GM12878 (cell line): ENCODE measurements around the gene ZSWIM6. TPM values are rescaled to one million over a fixed set of nuclear protein-coding genes. Genes with fewer than 3 reads are reported as not detected.

Experiments
- ATAC-seq: fragments of 200-7000 bp; cut with Tn5 transposase; 3 replicates; pipeline ENCODE4 v1.9.1; 2020; ENCODE audit warnings: mild to moderate bottlenecking, moderate library complexity
- BruUV-seq: library from RNA; stranded (reverse); fragments of 400-500 nt; replicated peaks from 2 replicates; lab custom pipeline; 2021; lab: Mats Ljungman, UMichigan
- CTCF ChIA-PET: fragments of 300-600 bp; sonication (Branson Sonifier 250); formaldehyde crosslinking; extraction: SDS; loops from one replicate; lab custom pipeline; 2021; ENCODE audit warnings: inconsistent platforms; lab: Yijun Ruan, JAX
- POLR2A ChIA-PET: fragments of 350-600 bp; formaldehyde crosslinking; extraction: SDS; loops from one replicate; lab custom pipeline; 2021; ENCODE audit warnings: inconsistent platforms; lab: Charles Lee
- RAD21 ChIA-PET: fragments of 300-600 bp; sonication (Branson Sonifier 250); formaldehyde crosslinking; loops from one replicate; lab custom pipeline; 2023; ENCODE audit warnings: antibody characterized with exemption; ENCODE audit not compliant: unreplicated experiment; lab: Charles Lee
- SMC1A ChIA-PET: fragments of 300-600 bp; sonication (Branson Sonifier 250); formaldehyde crosslinking; loops from one replicate; lab custom pipeline; 2023; ENCODE audit not compliant: unreplicated experiment, uncharacterized antibody; lab: Charles Lee
- DNase-seq: peaks from one replicate; pipeline ENCODE4 v3.0.0-alpha.2; 2011; ENCODE audit warnings: low read depth, low spot score
- FAIRE-seq: peaks from 3 replicates; lab custom pipeline; 2011; peaks lifted over from hg19 to GRCh38; lab: Jason Lieb, UNC
- H2AFZ ChIP-seq: 2 replicates; pipeline ENCODE4 v1.6.0; 2011; ENCODE audit warnings: low read depth, low read length, control low read depth; ENCODE audit not compliant: control insufficient read depth
- H3K27ac ChIP-seq: 2 replicates; pipeline ENCODE4 v1.5.1; 2011; ENCODE audit warnings: control low read depth; ENCODE audit not compliant: control insufficient read depth, insufficient read depth
- H3K27me3 ChIP-seq, 2 experiments: replicated peaks in 1 of 2; 2 replicates each; pipeline versions ENCODE4 v1.6.0 to v1.6.1; 2011; ENCODE audit warnings: low read length in 1 of 2; ENCODE audit not compliant: control insufficient read depth in 2 of 2, insufficient read depth in 2 of 2
- H3K36me3 ChIP-seq, 2 experiments: 2 replicates each; pipeline ENCODE4 v1.5.1; 2011; ENCODE audit warnings: low read length in 1 of 2; ENCODE audit not compliant: control insufficient read depth in 2 of 2, insufficient read depth in 2 of 2
- H3K4me1 ChIP-seq: 2 replicates; pipeline ENCODE4 v1.6.1; 2011; ENCODE audit warnings: mild to moderate bottlenecking, low read length, moderate library complexity, mixed read lengths; ENCODE audit not compliant: control insufficient read depth, insufficient read depth
- H3K4me2 ChIP-seq: 2 replicates; pipeline ENCODE4 v1.6.0; 2011; ENCODE audit warnings: control low read depth; ENCODE audit not compliant: control insufficient read depth, insufficient read depth
- H3K4me3 ChIP-seq: fragments of 200-600 bp; sonication (generic); 2 replicates; pipeline ENCODE4 v1.5.1; 2016
- H3K79me2 ChIP-seq: 2 replicates; pipeline ENCODE4 v1.6.0; 2011; ENCODE audit warnings: low read length; ENCODE audit not compliant: control insufficient read depth, insufficient read depth
- H3K9ac ChIP-seq: 2 replicates; pipeline ENCODE4 v1.8.0; 2011; ENCODE audit warnings: low read length, control low read depth, mixed read lengths; ENCODE audit not compliant: control insufficient read depth, insufficient read depth
- H3K9me3 ChIP-seq: replicated peaks from 3 replicates; pipeline ENCODE4 v1.5.1; 2011; ENCODE audit warnings: mild to moderate bottlenecking, low read length; ENCODE audit not compliant: control insufficient read depth, insufficient read depth
- H4K20me1 ChIP-seq: 2 replicates; pipeline ENCODE4 v1.6.0; 2011; ENCODE audit not compliant: control insufficient read depth, insufficient read depth
- EGR1 ChIP-seq, 2 experiments: IDR thresholded peaks; 1 replicate in 1 of 2; 2 replicates in 1 of 2; pipeline ENCODE4 v1.6.1; 2011 to 2012; ENCODE audit warnings: low read depth in 2 of 2, low read length in 2 of 2, borderline replicate concordance in 1 of 2, mild to moderate bottlenecking in 1 of 2, moderate library complexity in 1 of 2
- EP300 ChIP-seq, 2 experiments: fragments of 150-350 bp in 1 of 2; IDR thresholded peaks; 2 replicates each; pipeline ENCODE4 v1.6.1; 2011 to 2012; ENCODE audit warnings: low read depth in 2 of 2, low read length in 2 of 2, borderline replicate concordance in 1 of 2, improper control_type of control experiment in 1 of 2, inconsistent platforms in 1 of 2; ENCODE audit not compliant: control insufficient read depth in 1 of 2
- HDAC6 ChIP-seq: fragments of 200-600 bp; sonication (generic); IDR thresholded peaks from one replicate; pipeline ENCODE4 v1.8.0; 2017; ENCODE audit warnings: antibody characterized with exemption; ENCODE audit not compliant: unreplicated experiment
- JUNB ChIP-seq: IDR thresholded peaks from 2 replicates; pipeline ENCODE4 v1.6.1; 2016; ENCODE audit warnings: antibody characterized with exemption, mild to moderate bottlenecking
- POLR2A ChIP-seq: IDR thresholded peaks from 2 replicates; pipeline ENCODE4 v1.6.1; 2011; ENCODE audit warnings: low read depth, mild to moderate bottlenecking, low read length
- RB1 ChIP-seq: fragments of 450-650 bp; formaldehyde crosslinking; IDR thresholded peaks from 2 replicates; pipeline ENCODE4 v1.6.1; 2017; ENCODE audit warnings: mild to moderate bottlenecking, borderline replicate concordance
- SMAD5 ChIP-seq: IDR thresholded peaks from 2 replicates; pipeline ENCODE4 v1.6.1; 2016; ENCODE audit warnings: antibody characterized with exemption, low read depth
- TAF1 ChIP-seq: IDR thresholded peaks from 2 replicates; pipeline ENCODE4 v1.6.1; 2011; ENCODE audit warnings: mild to moderate bottlenecking, low read depth, low read length, borderline replicate concordance
- ZNF274 ChIP-seq: IDR thresholded peaks from one replicate; pipeline ENCODE4 v1.8.0; 2011; ENCODE audit not compliant: insufficient read length, insufficient read depth
- WGBS: methylation state at CpG from one replicate; pipeline ENCODE4 v1.1.6; 2016; ENCODE audit warnings: low lambda C conversion rate; ENCODE audit not compliant: insufficient replicate concordance, insufficient coverage; ENCODE audit errors: missing lambda C conversion rate; 5-methylcytosine and 5-hydroxymethylcytosine counted together
- in situ Hi-C: fragments of 300-500 bp; cut with MboI; formaldehyde crosslinking; loops from 9 replicates; pipeline ENCODE4 v1.14.3; 2018; ENCODE audit warnings: mixed read lengths
- intact Hi-C: fragments of 100-400 bp; cut with micrococcal nuclease; formaldehyde crosslinking; loops from one replicate; pipeline ENCODE4 v1.14.2; 2022; ENCODE audit not compliant: unreplicated experiment
- polyA plus RNA-seq, 11 experiments: library from polyadenylated mRNA; depleted of rRNA in 4 of 11; unstranded in 6 of 11; stranded (reverse) in 5 of 11; fragments of >200 nt; fragmentation: Nextera tagmentation in 4 of 11; fragmentation: Illumina TruSeq in 1 of 11; extraction: Ambion mirVana in 4 of 11; extraction: Trizol in 1 of 11; gene quantifications; 1 replicate in 1 of 11; 2 replicates in 10 of 11; pipeline versions ENCODE4 v1.2.1 to v1.2.3, GENCODE V29; 2011 to 2016; ENCODE audit warnings: inconsistent platforms in 2 of 11, missing spikeins in 2 of 11, low read depth in 1 of 11
- total RNA-seq, 4 experiments: library from RNA; depleted of rRNA in 3 of 4; stranded (reverse); fragments of >200 nt in 3 of 4; fragmentation: Illumina TruSeq in 1 of 4; extraction: Trizol in 1 of 4; gene quantifications; 2 replicates each; pipeline versions ENCODE4 v1.2.1 to v1.2.3, GENCODE V29; 2013 to 2021
- TF ChIP-seq, protein P1 (sequence below): fragments of 450-650 bp; formaldehyde crosslinking; IDR thresholded peaks from 2 replicates; pipeline ENCODE4 v1.4.0; 2020; ENCODE audit warnings: mild to moderate bottlenecking, moderate library complexity
- TF ChIP-seq, protein P2 (sequence below): fragments of 450-650 bp; IDR thresholded peaks from 2 replicates; pipeline ENCODE4 v1.6.1; 2016; ENCODE audit warnings: mild to moderate bottlenecking, moderate library complexity, borderline replicate concordance
- TF ChIP-seq, protein P3 (sequence below): fragments of 450-650 bp; IDR thresholded peaks from 2 replicates; pipeline ENCODE4 v1.6.1; 2017; ENCODE audit warnings: mild to moderate bottlenecking

The ZSWIM6 gene
- total and polyA plus RNA-seq, 10 of the 15 experiments (the other 5 are each of a cell fraction or from before 2014, with no cell fraction given), result 0.53 to 6.2 (median 3.4) TPM

DNA sequence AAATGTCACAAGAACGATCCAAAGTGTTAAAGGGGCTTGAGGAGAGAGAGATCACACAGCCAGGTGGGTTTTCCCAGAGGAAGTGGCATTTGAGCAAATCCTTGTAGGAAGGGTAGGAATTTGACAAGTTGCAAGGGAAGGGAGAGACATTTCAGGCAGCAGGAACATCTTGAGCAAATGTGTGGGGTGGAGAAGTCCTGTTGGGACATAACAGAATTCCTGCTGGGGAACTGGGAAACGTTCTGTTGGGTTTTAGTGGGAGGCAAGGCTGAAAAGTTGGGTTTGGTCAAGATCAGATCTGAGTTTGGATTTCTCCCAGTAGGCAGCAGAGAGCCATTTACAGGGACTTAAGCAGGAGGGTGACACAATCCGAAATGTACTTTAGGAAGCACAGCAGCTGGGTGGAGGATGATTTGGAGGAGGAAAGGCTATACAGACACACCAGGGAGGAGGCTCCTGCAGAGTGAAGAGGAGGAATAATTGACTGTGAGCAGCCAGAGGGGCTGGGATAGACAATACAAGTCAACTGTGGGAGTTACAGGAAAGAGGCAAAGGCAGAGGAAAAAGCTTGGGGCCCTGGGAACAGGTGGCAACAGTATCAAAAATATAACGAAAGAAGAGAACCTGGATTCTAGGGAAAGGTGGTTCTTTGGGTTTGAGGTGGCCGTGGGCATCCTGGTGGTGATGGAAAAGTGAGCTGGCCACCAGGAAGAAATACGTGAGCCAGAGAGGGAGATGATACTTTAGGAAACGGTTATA, 3.1 kb upstream of the ZSWIM6 start:
- Histone ChIP-seq H3K4me2 (no peak overlapping the region; the same call in 1 of the 2 replicates), H3K9me3 (no peaks in the 10 kb centered on the region; the same call in 2 of the 3 replicates), H3K9ac (no peak overlapping the region), H3K4me3 (no peak overlapping the region), H3K4me1 (peaks cover 18% of the 10 kb centered on the region), H3K27me3 (peaks cover 0 to 17% of the 10 kb centered on the region in 2 experiments; a peak in 2 of 4 replicates), H2AFZ (no peak overlapping the region), H3K36me3 (no peaks in the 10 kb centered on the region), H3K79me2 (no peaks in the 10 kb centered on the region), H3K27ac (no peak overlapping the region), H4K20me1 (no peaks in the 10 kb centered on the region)
- intact Hi-C loops, result loop anchor here (1.0 kb wide), 2 partner anchors 9 to 129 kb away; no protein-coding TSS in a partner anchor
- in situ Hi-C loops, result loop anchor here (10.0 kb wide), 1 partner anchor 164 kb away; the partner anchor contains the start of gene SMIM15
- BruUV-seq, result no TSS peak
- WGBS, result 43% methylated on average over 7 of the region's 7 CpGs
- DNase-seq (no peak), FAIRE-seq (no peak), ATAC-seq (no peak)
- ChIA-PET SMC1A (interaction anchor here (0.7 to 3.8 kb wide), 9 partner anchors 9 to 166 kb away, joined by 3 to 31 read pairs (median 4); partner anchors contain the start of gene SMIM15), CTCF (interaction anchor here (1.0 to 3.8 kb wide), 6 partner anchors 8 to 329 kb away, joined by 3 to 27 read pairs (median 6); no protein-coding TSS in a partner anchor), POLR2A (interaction anchor here (0.7 to 2.9 kb wide), 5 partner anchors 8 to 159 kb away, joined by 3 to 20 read pairs (median 3); no protein-coding TSS in a partner anchor), RAD21 (interaction anchor here (1.1 to 6.0 kb wide), 5 partner anchors 9 to 170 kb away, joined by 3 to 64 read pairs (median 3); no protein-coding TSS in a partner anchor)
- TF ChIP-seq JUNB, result no peak
- TF ChIP-seq SMAD5, result no peak
- no peak for TF ChIP-seq EP300 (IDR thresholded peaks at IDR 0.05; ENCODE audit: borderline replicate concordance in 1 of 2, control insufficient read depth in 1 of 2, low read depth in 2 of 2, low read length in 2 of 2)
- no peak for TF ChIP-seq POLR2A
- TF ChIP-seq RB1, result no peak
- TF ChIP-seq HDAC6, result no peak
- TF ChIP-seq, protein P1, sequence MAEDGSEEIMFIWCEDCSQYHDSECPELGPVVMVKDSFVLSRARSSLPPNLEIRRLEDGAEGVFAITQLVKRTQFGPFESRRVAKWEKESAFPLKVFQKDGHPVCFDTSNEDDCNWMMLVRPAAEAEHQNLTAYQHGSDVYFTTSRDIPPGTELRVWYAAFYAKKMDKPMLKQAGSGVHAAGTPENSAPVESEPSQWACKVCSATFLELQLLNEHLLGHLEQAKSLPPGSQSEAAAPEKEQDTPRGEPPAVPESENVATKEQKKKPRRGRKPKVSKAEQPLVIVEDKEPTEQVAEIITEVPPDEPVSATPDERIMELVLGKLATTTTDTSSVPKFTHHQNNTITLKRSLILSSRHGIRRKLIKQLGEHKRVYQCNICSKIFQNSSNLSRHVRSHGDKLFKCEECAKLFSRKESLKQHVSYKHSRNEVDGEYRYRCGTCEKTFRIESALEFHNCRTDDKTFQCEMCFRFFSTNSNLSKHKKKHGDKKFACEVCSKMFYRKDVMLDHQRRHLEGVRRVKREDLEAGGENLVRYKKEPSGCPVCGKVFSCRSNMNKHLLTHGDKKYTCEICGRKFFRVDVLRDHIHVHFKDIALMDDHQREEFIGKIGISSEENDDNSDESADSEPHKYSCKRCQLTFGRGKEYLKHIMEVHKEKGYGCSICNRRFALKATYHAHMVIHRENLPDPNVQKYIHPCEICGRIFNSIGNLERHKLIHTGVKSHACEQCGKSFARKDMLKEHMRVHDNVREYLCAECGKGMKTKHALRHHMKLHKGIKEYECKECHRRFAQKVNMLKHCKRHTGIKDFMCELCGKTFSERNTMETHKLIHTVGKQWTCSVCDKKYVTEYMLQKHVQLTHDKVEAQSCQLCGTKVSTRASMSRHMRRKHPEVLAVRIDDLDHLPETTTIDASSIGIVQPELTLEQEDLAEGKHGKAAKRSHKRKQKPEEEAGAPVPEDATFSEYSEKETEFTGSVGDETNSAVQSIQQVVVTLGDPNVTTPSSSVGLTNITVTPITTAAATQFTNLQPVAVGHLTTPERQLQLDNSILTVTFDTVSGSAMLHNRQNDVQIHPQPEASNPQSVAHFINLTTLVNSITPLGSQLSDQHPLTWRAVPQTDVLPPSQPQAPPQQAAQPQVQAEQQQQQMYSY (CRISPR knock-in tag), result no peak
- TF ChIP-seq EGR1 (IDR thresholded peaks at IDR 0.05; ENCODE audit: borderline replicate concordance in 1 of 2, low read depth in 2 of 2, low read length in 2 of 2), result no peak
- TF ChIP-seq TAF1, result no peak
- no peak for TF ChIP-seq ZNF274
- TF ChIP-seq, protein P2, sequence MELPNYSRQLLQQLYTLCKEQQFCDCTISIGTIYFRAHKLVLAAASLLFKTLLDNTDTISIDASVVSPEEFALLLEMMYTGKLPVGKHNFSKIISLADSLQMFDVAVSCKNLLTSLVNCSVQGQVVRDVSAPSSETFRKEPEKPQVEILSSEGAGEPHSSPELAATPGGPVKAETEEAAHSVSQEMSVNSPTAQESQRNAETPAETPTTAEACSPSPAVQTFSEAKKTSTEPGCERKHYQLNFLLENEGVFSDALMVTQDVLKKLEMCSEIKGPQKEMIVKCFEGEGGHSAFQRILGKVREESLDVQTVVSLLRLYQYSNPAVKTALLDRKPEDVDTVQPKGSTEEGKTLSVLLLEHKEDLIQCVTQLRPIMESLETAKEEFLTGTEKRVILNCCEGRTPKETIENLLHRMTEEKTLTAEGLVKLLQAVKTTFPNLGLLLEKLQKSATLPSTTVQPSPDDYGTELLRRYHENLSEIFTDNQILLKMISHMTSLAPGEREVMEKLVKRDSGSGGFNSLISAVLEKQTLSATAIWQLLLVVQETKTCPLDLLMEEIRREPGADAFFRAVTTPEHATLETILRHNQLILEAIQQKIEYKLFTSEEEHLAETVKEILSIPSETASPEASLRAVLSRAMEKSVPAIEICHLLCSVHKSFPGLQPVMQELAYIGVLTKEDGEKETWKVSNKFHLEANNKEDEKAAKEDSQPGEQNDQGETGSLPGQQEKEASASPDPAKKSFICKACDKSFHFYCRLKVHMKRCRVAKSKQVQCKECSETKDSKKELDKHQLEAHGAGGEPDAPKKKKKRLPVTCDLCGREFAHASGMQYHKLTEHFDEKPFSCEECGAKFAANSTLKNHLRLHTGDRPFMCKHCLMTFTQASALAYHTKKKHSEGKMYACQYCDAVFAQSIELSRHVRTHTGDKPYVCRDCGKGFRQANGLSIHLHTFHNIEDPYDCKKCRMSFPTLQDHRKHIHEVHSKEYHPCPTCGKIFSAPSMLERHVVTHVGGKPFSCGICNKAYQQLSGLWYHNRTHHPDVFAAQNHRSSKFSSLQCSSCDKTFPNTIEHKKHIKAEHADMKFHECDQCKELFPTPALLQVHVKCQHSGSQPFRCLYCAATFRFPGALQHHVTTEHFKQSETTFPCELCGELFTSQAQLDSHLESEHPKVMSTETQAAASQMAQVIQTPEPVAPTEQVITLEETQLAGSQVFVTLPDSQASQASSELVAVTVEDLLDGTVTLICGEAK, result no peak
- TF ChIP-seq, protein P3, sequence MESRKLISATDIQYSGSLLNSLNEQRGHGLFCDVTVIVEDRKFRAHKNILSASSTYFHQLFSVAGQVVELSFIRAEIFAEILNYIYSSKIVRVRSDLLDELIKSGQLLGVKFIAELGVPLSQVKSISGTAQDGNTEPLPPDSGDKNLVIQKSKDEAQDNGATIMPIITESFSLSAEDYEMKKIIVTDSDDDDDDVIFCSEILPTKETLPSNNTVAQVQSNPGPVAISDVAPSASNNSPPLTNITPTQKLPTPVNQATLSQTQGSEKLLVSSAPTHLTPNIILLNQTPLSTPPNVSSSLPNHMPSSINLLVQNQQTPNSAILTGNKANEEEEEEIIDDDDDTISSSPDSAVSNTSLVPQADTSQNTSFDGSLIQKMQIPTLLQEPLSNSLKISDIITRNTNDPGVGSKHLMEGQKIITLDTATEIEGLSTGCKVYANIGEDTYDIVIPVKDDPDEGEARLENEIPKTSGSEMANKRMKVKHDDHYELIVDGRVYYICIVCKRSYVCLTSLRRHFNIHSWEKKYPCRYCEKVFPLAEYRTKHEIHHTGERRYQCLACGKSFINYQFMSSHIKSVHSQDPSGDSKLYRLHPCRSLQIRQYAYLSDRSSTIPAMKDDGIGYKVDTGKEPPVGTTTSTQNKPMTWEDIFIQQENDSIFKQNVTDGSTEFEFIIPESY, result no peak
